B cell (primary cell): Measurements from ENCODE around the gene TSHZ1. TPM values are rescaled to one million over a fixed set of nuclear protein-coding genes. Genes with fewer than 3 reads are reported as not detected.
A peak's percentile ranks its signal among the peaks of the same experiment; 100 is the strongest.

Experiments used
- ATAC-seq: fragments of 200-7000 bp; cut with Tn5 transposase; one replicate; pipeline ENCODE4 v1.10.0; 2021; ENCODE audit warnings: low read depth, mild to moderate bottlenecking, moderate number of reproducible peaks, moderate library complexity
- CTCF ChIA-PET: fragments of 350-600 bp; sonication (Branson Sonifier 250); formaldehyde crosslinking; loops from one replicate; lab custom pipeline; 2021; ENCODE audit warnings: antibody characterized with exemption, inconsistent platforms; lab: Charles Lee
- POLR2A ChIA-PET: fragments of 350-600 bp; sonication (Branson Sonifier 250); formaldehyde crosslinking; loops from one replicate; lab custom pipeline; 2021; ENCODE audit warnings: antibody characterized with exemption; lab: Charles Lee
- DNase-seq: peaks from one replicate; pipeline ENCODE4 v3.0.0; 2013
- H2AFZ ChIP-seq: 2 replicates; pipeline ENCODE4 v1.6.1; 2012; ENCODE audit warnings: mild to moderate bottlenecking, low read depth, low read length; ENCODE audit not compliant: insufficient read depth, poor library complexity, severe bottlenecking
- H3K27ac ChIP-seq, 2 donors: 1 replicate in 1 of 2; 2 replicates in 1 of 2; pipeline ENCODE4 v1.5.1; 2012 to 2013; ENCODE audit warnings: low read length in 2 of 2, mild to moderate bottlenecking in 2 of 2, moderate library complexity in 1 of 2
- H3K27me3 ChIP-seq, 4 experiments: fragments of 200-600 bp in 1 of 4; sonication (generic) in 1 of 4; replicated peaks in 1 of 4; 1 replicate in 2 of 4; 2 replicates in 2 of 4; pipeline versions ENCODE4 v1.6.1 to v1.7.0; 2013 to 2016; ENCODE audit warnings: low read length in 3 of 4, mild to moderate bottlenecking in 2 of 4, mixed read lengths in 1 of 4, moderate library complexity in 1 of 4; ENCODE audit not compliant: insufficient read depth in 4 of 4, control insufficient read depth in 3 of 4; ENCODE audit errors: control extremely low read depth in 1 of 4
- H3K36me3 ChIP-seq, 2 experiments: replicated peaks in 1 of 2; 1 replicate in 1 of 2; 2 replicates in 1 of 2; pipeline versions ENCODE4 v1.6.1 to v1.7.1; 2013; ENCODE audit warnings: low read length in 1 of 2; ENCODE audit not compliant: insufficient read depth in 2 of 2, control insufficient read depth in 1 of 2; ENCODE audit errors: control extremely low read depth in 1 of 2, extremely low read depth in 1 of 2
- H3K4me1 ChIP-seq, 2 donors: fragments of 200-600 bp in 1 of 2; sonication (generic) in 1 of 2; 1 replicate in 1 of 2; 2 replicates in 1 of 2; pipeline versions ENCODE4 v1.5.1 to v1.6.1; 2013 to 2017; ENCODE audit warnings: low read length in 2 of 2; ENCODE audit not compliant: control insufficient read depth in 2 of 2, insufficient read depth in 2 of 2
- H3K4me2 ChIP-seq: replicated peaks from 2 replicates; pipeline ENCODE3; 2012; ENCODE audit warnings: mild to moderate bottlenecking, low read depth, low read length; ENCODE audit not compliant: poor library complexity, severe bottlenecking
- H3K4me3 ChIP-seq, 5 experiments: fragments of 200-600 bp in 1 of 5; sonication (generic) in 1 of 5; 1 replicate in 3 of 5; 2 replicates in 2 of 5; pipeline versions ENCODE4 v1.5.1 to v1.7.0; 2011 to 2016; ENCODE audit warnings: low read length in 4 of 5, mild to moderate bottlenecking in 4 of 5, low read depth in 2 of 5, control low read depth in 1 of 5, moderate library complexity in 1 of 5; ENCODE audit not compliant: insufficient read depth in 1 of 5; ENCODE audit errors: control extremely low read depth in 1 of 5, extremely low read depth in 1 of 5
- H3K79me2 ChIP-seq: fragments of 200-600 bp; sonication (generic); one replicate; pipeline ENCODE4 v1.6.0; 2016; ENCODE audit warnings: low read length; ENCODE audit not compliant: control insufficient read depth, insufficient read depth
- H3K9ac ChIP-seq: fragments of 200-600 bp; sonication (generic); 2 replicates; pipeline ENCODE4 v1.6.1; 2017; ENCODE audit warnings: mild to moderate bottlenecking, low read length, moderate library complexity
- H3K9me3 ChIP-seq, 3 donors: one replicate each; pipeline versions ENCODE4 v1.6.1 to v1.7.1; 2013; ENCODE audit warnings: low read length in 2 of 3; ENCODE audit not compliant: control insufficient read depth in 2 of 3, insufficient read depth in 1 of 3; ENCODE audit errors: control extremely low read depth in 1 of 3
- H4K20me1 ChIP-seq: 2 replicates; pipeline ENCODE4 v1.6.0; 2012; ENCODE audit warnings: mild to moderate bottlenecking, low read length; ENCODE audit not compliant: insufficient read depth, control insufficient read depth, poor library complexity, severe bottlenecking
- H3K27ac Mint-ChIP-seq: one replicate; pipeline ENCODE4 v1.8.0; 2021; ENCODE audit warnings: mixed read lengths
- H3K27me3 Mint-ChIP-seq: one replicate; pipeline ENCODE4 v1.8.0; 2021; ENCODE audit warnings: mixed read lengths
- H3K4me1 Mint-ChIP-seq: one replicate; pipeline ENCODE4 v1.8.0; 2021; ENCODE audit warnings: mixed read lengths
- H3K4me3 Mint-ChIP-seq: one replicate; pipeline ENCODE4 v1.8.0; 2021; ENCODE audit warnings: mixed read lengths
- H3K9me3 Mint-ChIP-seq: one replicate; pipeline ENCODE4 v1.8.0; 2022; ENCODE audit warnings: mixed read lengths; ENCODE audit not compliant: insufficient read depth
- EZH2 ChIP-seq: IDR thresholded peaks from 2 replicates; pipeline ENCODE4 v1.6.1; 2012; ENCODE audit warnings: borderline replicate concordance, low read depth, mild to moderate bottlenecking, moderate library complexity, low read length; ENCODE audit not compliant: insufficient read depth, poor library complexity, severe bottlenecking
- WGBS: methylation state at CpG from one replicate; pipeline ENCODE4 v1.1.5; 2013; ENCODE audit warnings: missing lambda C conversion rate; ENCODE audit not compliant: insufficient coverage; 5-methylcytosine and 5-hydroxymethylcytosine counted together
- intact Hi-C: fragments of 100-400 bp; cut with micrococcal nuclease; formaldehyde crosslinking; loops from one replicate; pipeline ENCODE4 v1.10.0; 2022
- polyA plus RNA-seq: library from polyadenylated mRNA; depleted of rRNA; stranded (reverse); fragments of >200 nt; gene quantifications from 2 replicates; pipeline ENCODE4 v1.2.3, GENCODE V29; 2012
- total RNA-seq, 2 donors: library from RNA; stranded (reverse); fragments of 120-200 nt in 1 of 2; gene quantifications; 1 replicate in 1 of 2; 2 replicates in 1 of 2; pipeline versions ENCODE4 v1.2.3 to v1.2.4, GENCODE V29; 2013 to 2022
- TF ChIP-seq, protein P1 (sequence below): fragments of 200-600 bp; IDR thresholded peaks from one replicate; pipeline ENCODE4 v1.8.0; 2022; ENCODE audit warnings: antibody characterized with exemption, mild to moderate bottlenecking

The TSHZ1 gene
- total and polyA plus RNA-seq, 2 donors (not counting 1 experiment from before 2014, with no cell fraction given), result 5.3 to 9.8 TPM

DNA sequence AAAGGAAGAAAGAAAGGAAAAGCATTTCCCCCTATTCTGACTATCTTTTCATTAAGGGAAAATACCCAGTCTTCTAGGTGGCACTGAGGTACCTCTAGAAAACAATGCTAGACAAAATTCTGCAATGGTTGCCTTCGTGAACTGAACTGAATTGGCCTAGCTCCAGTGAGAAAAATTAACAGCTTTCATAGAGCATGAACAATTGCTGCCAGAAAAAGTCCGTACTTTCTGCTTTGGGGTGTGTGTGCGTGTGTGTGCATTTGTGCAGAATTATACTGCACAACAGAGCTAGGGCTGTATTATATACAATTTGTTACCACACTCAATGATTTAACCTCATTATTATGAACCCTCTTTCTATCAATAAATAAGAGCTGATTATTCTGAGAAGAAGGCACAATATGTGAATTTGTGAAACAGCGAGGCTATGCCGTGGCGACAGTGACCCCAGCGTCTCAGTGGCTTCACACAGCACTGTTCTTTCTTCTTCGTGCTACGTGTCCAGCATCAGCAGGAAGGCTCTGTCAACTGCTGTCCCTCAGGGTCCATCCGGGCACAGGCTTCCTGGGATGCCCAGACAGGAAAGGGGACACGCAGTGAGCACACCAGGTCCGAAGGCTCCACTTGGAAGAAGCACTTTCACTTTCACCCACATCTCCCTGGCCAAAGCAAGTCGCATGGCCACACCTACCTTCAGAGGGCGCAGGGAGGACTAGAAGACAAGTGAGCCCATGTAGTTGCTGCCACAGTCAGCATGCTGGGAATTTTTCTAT, 49.2 kb upstream of the TSHZ1 start:
- H4K20me1 ChIP-seq, result no peaks in the 10 kb centered on the region
- H3K9me3 ChIP-seq, result peaks cover 0 to 3% (median 0%) of the 10 kb centered on the region in 3 donors
- Mint-ChIP-seq H3K9me3 (no peaks in the 10 kb centered on the region), H3K27ac (no peak overlapping the region), H3K27me3 (peaks cover 9% of the 10 kb centered on the region), H3K4me3 (peak overlapping the region; percentile 92), H3K4me1 (peaks cover 9% of the 10 kb centered on the region)
- peak overlapping the region in 1 of 2 donors; percentile 46 for H3K27ac ChIP-seq
- peak overlapping the region; percentile 76 for H3K9ac ChIP-seq
- CTCF ChIA-PET, result no interaction called here
- peaks cover 0 to 4% of the 10 kb centered on the region in 2 donors for H3K4me1 ChIP-seq
- peak overlapping the region; percentile 91 for H2AFZ ChIP-seq
- ATAC-seq, result peak; percentile 60
- intact Hi-C loops, result no loop called here
- no peaks in the 10 kb centered on the region for H3K36me3 ChIP-seq
- peak overlapping the region; percentile 73 for H3K4me2 ChIP-seq
- H3K79me2 ChIP-seq, result no peaks in the 10 kb centered on the region
- H3K27me3 ChIP-seq, result no peaks in the 10 kb centered on the region
- 7% methylated on average over 10 of the region's 14 CpGs for WGBS
- TF ChIP-seq, protein P1, sequence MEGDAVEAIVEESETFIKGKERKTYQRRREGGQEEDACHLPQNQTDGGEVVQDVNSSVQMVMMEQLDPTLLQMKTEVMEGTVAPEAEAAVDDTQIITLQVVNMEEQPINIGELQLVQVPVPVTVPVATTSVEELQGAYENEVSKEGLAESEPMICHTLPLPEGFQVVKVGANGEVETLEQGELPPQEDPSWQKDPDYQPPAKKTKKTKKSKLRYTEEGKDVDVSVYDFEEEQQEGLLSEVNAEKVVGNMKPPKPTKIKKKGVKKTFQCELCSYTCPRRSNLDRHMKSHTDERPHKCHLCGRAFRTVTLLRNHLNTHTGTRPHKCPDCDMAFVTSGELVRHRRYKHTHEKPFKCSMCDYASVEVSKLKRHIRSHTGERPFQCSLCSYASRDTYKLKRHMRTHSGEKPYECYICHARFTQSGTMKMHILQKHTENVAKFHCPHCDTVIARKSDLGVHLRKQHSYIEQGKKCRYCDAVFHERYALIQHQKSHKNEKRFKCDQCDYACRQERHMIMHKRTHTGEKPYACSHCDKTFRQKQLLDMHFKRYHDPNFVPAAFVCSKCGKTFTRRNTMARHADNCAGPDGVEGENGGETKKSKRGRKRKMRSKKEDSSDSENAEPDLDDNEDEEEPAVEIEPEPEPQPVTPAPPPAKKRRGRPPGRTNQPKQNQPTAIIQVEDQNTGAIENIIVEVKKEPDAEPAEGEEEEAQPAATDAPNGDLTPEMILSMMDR, result no peak
- TF ChIP-seq EZH2, result no peak
- peak; percentile 29 for DNase-seq
- POLR2A ChIA-PET, result no interaction called here
- peak overlapping the region; percentile 61 to 84 (median 67) for H3K4me3 ChIP-seq

DNA sequence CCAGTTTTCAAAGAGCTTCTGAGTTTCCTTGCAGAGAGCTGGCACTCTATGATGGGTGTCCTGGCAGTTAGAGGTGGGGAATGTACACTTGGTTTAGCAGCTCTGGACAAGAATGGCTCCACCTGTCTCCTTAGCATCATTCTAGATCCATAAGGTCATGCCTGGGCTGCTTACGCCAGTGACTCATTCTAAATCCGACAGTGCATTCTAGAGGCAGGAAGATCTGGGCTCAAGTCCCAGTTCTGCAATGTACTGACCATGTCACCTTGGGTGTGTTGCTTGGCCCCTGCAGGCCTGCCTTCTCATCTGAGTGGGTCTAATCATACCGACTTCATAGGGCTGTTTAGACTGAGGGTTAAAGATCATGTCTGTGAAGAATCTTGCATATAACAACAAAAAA, 48.1 kb upstream of the TSHZ1 start:
- intact Hi-C loops, result no loop called here
- POLR2A ChIA-PET, result no interaction called here
- H3K9me3 Mint-ChIP-seq, result no peaks in the 10 kb centered on the region
- H3K4me3 Mint-ChIP-seq, result peak overlapping the region; percentile 92
- 95% methylated on average over 2 of the region's 3 CpGs for WGBS
- H2AFZ ChIP-seq, result no peak overlapping the region
- H4K20me1 ChIP-seq, result no peaks in the 10 kb centered on the region
- no peaks in the 10 kb centered on the region for H3K36me3 ChIP-seq
- H3K27ac Mint-ChIP-seq, result no peak overlapping the region
- no peak for DNase-seq
- no peak for ATAC-seq
- no peak for TF ChIP-seq EZH2
- TF ChIP-seq, protein P1, result no peak
- no peak overlapping the region for H3K9ac ChIP-seq
- peaks cover 0 to 4% of the 10 kb centered on the region in 2 donors for H3K4me1 ChIP-seq
- H3K27ac ChIP-seq, result no peak overlapping the region
- peaks cover 16% of the 10 kb centered on the region for H3K27me3 Mint-ChIP-seq
- no peak overlapping the region for H3K4me3 ChIP-seq
- CTCF ChIA-PET, result no interaction called here
- H3K4me2 ChIP-seq, result no peak overlapping the region
- H3K79me2 ChIP-seq, result no peaks in the 10 kb centered on the region
- peaks cover 0 to 3% (median 0%) of the 10 kb centered on the region in 3 donors for H3K9me3 ChIP-seq
- peaks cover 0 to 4% (median 0%) of the 10 kb centered on the region in 4 experiments for H3K27me3 ChIP-seq
- H3K4me1 Mint-ChIP-seq, result peaks cover 9% of the 10 kb centered on the region
